Naive B cell (primary cell): Measurements from ENCODE around the gene PTPRD. TPM values are rescaled to one million over a fixed set of nuclear protein-coding genes. Genes with fewer than 3 reads are reported as not detected.

Experiments
- ATAC-seq, 2 donors: fragments of 150-1000 bp; cut with Tn5 transposase; 2 replicates each; pipeline ENCODE4 v1.10.0; 2021; ENCODE audit warnings: low read depth in 2 of 2, mild to moderate bottlenecking in 2 of 2, moderate library complexity in 2 of 2
- DNase-seq: peaks from one replicate; pipeline ENCODE4 v3.0.0; 2022
- H3K27ac Mint-ChIP-seq, 6 donors: one replicate each; pipeline ENCODE4 v1.8.0; 2020 to 2022; ENCODE audit warnings: mild to moderate bottlenecking in 6 of 6, mixed read lengths in 6 of 6, moderate library complexity in 5 of 6, inconsistent platforms in 2 of 6
- H3K27me3 Mint-ChIP-seq, 3 donors: one replicate each; pipeline ENCODE4 v1.8.0; 2021 to 2022; ENCODE audit warnings: mixed read lengths in 3 of 3, mild to moderate bottlenecking in 1 of 3
- H3K36me3 Mint-ChIP-seq, 2 donors: one replicate each; pipeline ENCODE4 v1.8.0; 2020 to 2022; ENCODE audit warnings: mixed read lengths in 2 of 2, inconsistent platforms in 1 of 2, mild to moderate bottlenecking in 1 of 2
- H3K4me1 Mint-ChIP-seq, 3 donors: one replicate each; pipeline ENCODE4 v1.8.0; 2020 to 2022; ENCODE audit warnings: mixed read lengths in 3 of 3, inconsistent platforms in 1 of 3, mild to moderate bottlenecking in 1 of 3, moderate library complexity in 1 of 3
- H3K4me3 Mint-ChIP-seq, 8 donors: one replicate each; pipeline ENCODE4 v1.8.0; 2020 to 2022; ENCODE audit warnings: mild to moderate bottlenecking in 8 of 8, mixed read lengths in 8 of 8, moderate library complexity in 8 of 8, inconsistent platforms in 2 of 8
- H3K9me3 Mint-ChIP-seq, 7 donors: one replicate each; pipeline ENCODE4 v1.8.0; 2020 to 2022; ENCODE audit warnings: mixed read lengths in 7 of 7, mild to moderate bottlenecking in 5 of 7, inconsistent platforms in 2 of 7, moderate library complexity in 1 of 7
- polyA plus RNA-seq, 6 donors: library from polyadenylated mRNA; unstranded; fragments of 300-500 nt; fragmentation: Illumina TruSeq; gene quantifications; one replicate each; pipeline ENCODE4 v1.2.3, GENCODE V29; 2021; ENCODE audit warnings: low read depth in 6 of 6

The PTPRD gene
- polyA plus RNA-seq, 6 donors from 2014 or later: not detected

DNA sequence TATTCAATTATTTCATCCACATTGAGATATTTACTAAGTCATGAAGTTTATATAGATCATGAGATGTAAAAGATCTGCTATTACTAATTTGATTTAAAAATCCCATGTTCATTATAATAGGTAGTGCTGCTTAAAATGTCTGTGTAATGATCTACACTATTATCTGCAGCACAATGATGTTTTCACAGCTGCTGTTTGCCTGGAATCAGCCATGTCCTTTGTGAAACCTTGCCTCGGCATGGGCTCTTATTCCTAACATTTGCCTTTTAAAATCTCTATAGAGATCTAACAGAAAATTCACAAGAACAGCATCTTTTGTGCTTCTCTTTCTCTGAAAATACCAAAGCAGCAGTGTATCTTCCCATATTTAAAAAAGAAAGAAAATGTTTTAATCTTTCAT lies 444.6 kb downstream of the PTPRD start:
- Mint-ChIP-seq H3K27ac (no peak overlapping the region), H3K36me3 (no peaks in the 10 kb centered on the region), H3K4me3 (no peak overlapping the region), H3K9me3 (peaks cover 0 to 6% (median 0%) of the 10 kb centered on the region in 7 donors), H3K4me1 (no peaks in the 10 kb centered on the region), H3K27me3 (no peaks in the 10 kb centered on the region)
- ATAC-seq: no peak
- no peak for DNase-seq

DNA sequence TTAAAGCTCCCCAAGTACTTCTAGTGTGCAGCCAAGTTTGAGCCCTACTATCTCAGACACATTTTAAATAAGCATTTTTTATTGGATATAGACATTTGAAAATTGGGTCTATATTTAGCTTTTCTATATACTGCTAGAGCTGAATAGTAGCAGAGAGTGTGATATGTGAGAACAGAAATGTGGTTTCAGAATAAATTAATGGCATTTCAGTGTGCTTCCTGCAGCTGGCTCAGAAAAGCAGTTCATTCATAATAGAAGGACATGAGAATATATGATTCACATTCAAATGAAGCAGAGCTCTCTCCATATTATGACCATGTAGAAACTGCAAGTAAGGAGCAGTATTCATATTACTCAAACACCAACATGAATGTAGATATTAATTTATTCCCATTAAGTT lies 464.0 kb downstream of the PTPRD start:
- H3K36me3 Mint-ChIP-seq: no peaks in the 10 kb centered on the region
- H3K27ac Mint-ChIP-seq: no peak overlapping the region
- no peaks in the 10 kb centered on the region for H3K27me3 Mint-ChIP-seq
- H3K4me3 Mint-ChIP-seq: no peak overlapping the region
- DNase-seq (no peak), ATAC-seq (no peak)
- H3K9me3 Mint-ChIP-seq: peaks cover 0 to 2% (median 0%) of the 10 kb centered on the region in 7 donors
- no peaks in the 10 kb centered on the region for H3K4me1 Mint-ChIP-seq

GRCh38 chr9:10146517-10147331 lies 466.1 kb downstream of the PTPRD start:
- H3K4me1 Mint-ChIP-seq: no peaks in the 10 kb centered on the region
- no peak for DNase-seq
- H3K36me3 Mint-ChIP-seq: no peaks in the 10 kb centered on the region
- H3K4me3 Mint-ChIP-seq: no peak overlapping the region
- H3K27me3 Mint-ChIP-seq: no peaks in the 10 kb centered on the region
- peaks cover 0 to 1% (median 0%) of the 10 kb centered on the region in 7 donors for H3K9me3 Mint-ChIP-seq
- peak overlapping the region in 1 of 6 donors; percentile 9 for H3K27ac Mint-ChIP-seq
- ATAC-seq: no peak

GRCh38 chr9:10144355-10144754 lies 468.4 kb downstream of the PTPRD start:
- Mint-ChIP-seq H3K36me3 (no peaks in the 10 kb centered on the region), H3K27me3 (no peaks in the 10 kb centered on the region), H3K4me3 (no peak overlapping the region), H3K4me1 (no peaks in the 10 kb centered on the region), H3K27ac (no peak overlapping the region), H3K9me3 (peaks cover 0 to 4% (median 0%) of the 10 kb centered on the region in 7 donors)
- ATAC-seq: no peak
- no peak for DNase-seq

- peaks cover 0 to 14% (median 0%) of the 10 kb centered on the region in 7 donors for H3K9me3 Mint-ChIP-seq
- H3K27ac Mint-ChIP-seq: no peak overlapping the region
- no peaks in the 10 kb centered on the region for H3K4me1 Mint-ChIP-seq
- H3K36me3 Mint-ChIP-seq: no peaks in the 10 kb centered on the region
- H3K27me3 Mint-ChIP-seq: no peaks in the 10 kb centered on the region
- H3K4me3 Mint-ChIP-seq: no peak overlapping the region
- DNase-seq: no peak
- ATAC-seq: no peak
Observed at GRCh38 chr9:10135553-10135952, 477.2 kb downstream of the PTPRD start.

DNA sequence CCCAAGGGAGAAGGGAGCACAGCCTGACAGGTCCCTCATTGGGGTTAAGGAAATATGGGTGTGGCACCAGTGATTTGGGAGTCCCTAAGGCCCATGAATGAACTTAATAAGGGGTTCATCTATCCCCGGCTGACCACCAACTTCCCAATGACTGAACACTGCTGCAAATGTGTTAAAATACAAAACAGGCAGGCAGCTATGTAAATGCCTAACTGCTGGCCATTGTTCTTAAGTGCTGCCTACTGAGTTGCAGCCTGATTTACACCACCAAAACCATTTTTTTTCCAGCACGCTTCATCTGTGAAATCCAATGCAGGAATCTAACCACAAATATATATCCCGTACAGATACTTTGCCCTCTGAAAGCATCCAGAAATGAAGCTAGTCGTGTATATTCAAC lies 478.5 kb downstream of the PTPRD start:
- Mint-ChIP-seq H3K27ac (no peak overlapping the region), H3K4me1 (no peaks in the 10 kb centered on the region), H3K4me3 (no peak overlapping the region), H3K36me3 (no peaks in the 10 kb centered on the region), H3K9me3 (peaks cover 0 to 14% (median 0%) of the 10 kb centered on the region in 7 donors), H3K27me3 (no peaks in the 10 kb centered on the region)
- no peak for ATAC-seq
- no peak for DNase-seq

GRCh38 chr9:10130061-10130675 lies 482.6 kb downstream of the PTPRD start:
- no peaks in the 10 kb centered on the region for H3K27me3 Mint-ChIP-seq

DNA sequence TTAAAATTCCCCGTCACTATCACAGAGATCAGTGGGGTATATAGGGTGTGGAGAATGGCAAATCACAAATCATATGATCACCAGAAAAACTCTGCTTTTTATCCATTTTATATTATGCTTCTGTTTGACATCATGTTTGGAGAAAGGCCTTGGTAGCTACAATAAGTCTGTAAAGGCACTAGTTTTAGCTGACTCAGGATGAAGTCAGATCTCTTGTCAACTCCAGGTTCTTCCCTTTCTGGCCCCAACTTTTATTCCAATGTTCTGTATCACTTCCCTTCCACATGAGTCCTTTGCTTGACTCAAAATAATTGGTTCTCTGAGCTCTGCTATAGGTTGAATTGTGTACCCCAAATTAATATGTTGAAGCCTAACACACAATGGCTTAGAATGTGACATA lies 484.9 kb downstream of the PTPRD start:
- H3K27ac Mint-ChIP-seq: no peak overlapping the region
- no peaks in the 10 kb centered on the region for H3K27me3 Mint-ChIP-seq
- no peaks in the 10 kb centered on the region for H3K4me1 Mint-ChIP-seq
- H3K9me3 Mint-ChIP-seq: no peaks in the 10 kb centered on the region
- ATAC-seq (no peak), DNase-seq (no peak)
- no peak overlapping the region for H3K4me3 Mint-ChIP-seq
- H3K36me3 Mint-ChIP-seq: no peaks in the 10 kb centered on the region

More at GRCh38 chr9:10130061-10130675, 482.6 kb downstream of the PTPRD start:
- Mint-ChIP-seq H3K36me3 (no peaks in the 10 kb centered on the region), H3K9me3 (no peaks in the 10 kb centered on the region), H3K27ac (no peak overlapping the region), H3K4me3 (no peak overlapping the region), H3K4me1 (no peaks in the 10 kb centered on the region)
- no peak for ATAC-seq
- DNase-seq: no peak

DNA sequence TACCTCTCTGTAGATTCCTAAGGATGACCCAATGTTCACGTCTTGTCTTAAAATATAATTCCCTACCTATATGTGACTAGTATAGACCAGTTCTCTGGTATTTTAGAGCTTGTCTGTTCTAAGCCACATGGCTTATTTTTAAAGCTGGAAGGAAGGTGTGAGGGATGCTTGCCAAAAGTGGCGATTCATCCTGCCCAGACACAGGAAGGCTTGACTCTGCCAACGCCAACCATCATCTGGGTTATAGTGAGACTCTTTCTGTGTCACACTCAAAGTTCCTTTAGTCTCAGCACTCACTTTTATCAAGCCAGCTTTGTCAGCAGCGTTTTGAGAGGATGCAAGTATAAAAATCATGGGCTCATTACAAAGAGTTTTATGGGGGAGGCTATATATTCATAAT lies 500.0 kb downstream of the PTPRD start:
- Mint-ChIP-seq H3K4me1 (no peaks in the 10 kb centered on the region), H3K27ac (no peak overlapping the region), H3K4me3 (no peak overlapping the region), H3K27me3 (no peaks in the 10 kb centered on the region), H3K36me3 (no peaks in the 10 kb centered on the region), H3K9me3 (no peaks in the 10 kb centered on the region)
- no peak for DNase-seq
- no peak for ATAC-seq

- no peaks in the 10 kb centered on the region for H3K9me3 Mint-ChIP-seq
- no peak for ATAC-seq
- no peak for DNase-seq
- no peaks in the 10 kb centered on the region for H3K27me3 Mint-ChIP-seq
- H3K4me3 Mint-ChIP-seq: no peak overlapping the region
- no peaks in the 10 kb centered on the region for H3K36me3 Mint-ChIP-seq
- no peak overlapping the region for H3K27ac Mint-ChIP-seq
- H3K4me1 Mint-ChIP-seq: no peaks in the 10 kb centered on the region
Observed at GRCh38 chr9:10112070-10112469, 500.7 kb downstream of the PTPRD start.

DNA sequence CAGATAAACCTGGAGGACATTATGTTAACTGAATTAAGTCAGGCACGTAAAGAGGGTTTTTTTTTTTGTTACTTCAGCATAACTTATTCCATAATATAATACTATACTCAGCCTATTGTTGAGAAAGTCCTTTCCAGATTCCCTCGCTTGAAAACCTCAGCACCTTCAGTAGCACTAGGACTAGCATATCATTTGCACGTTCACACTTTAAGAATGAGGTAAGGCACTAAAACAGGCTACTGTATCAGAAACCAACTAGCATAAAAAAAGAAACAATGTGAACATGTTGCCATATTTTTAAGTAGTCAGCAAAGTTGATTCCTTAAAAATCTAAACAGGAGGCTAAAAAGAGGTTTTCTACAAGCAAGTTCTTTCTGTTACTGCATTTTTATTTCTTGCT lies 504.0 kb downstream of the PTPRD start:
- Mint-ChIP-seq H3K9me3 (peaks cover 0 to 3% (median 0%) of the 10 kb centered on the region in 7 donors), H3K36me3 (no peaks in the 10 kb centered on the region), H3K4me3 (no peak overlapping the region), H3K27ac (no peak overlapping the region), H3K27me3 (no peaks in the 10 kb centered on the region), H3K4me1 (no peaks in the 10 kb centered on the region)
- DNase-seq: no peak
- ATAC-seq: no peak

DNA sequence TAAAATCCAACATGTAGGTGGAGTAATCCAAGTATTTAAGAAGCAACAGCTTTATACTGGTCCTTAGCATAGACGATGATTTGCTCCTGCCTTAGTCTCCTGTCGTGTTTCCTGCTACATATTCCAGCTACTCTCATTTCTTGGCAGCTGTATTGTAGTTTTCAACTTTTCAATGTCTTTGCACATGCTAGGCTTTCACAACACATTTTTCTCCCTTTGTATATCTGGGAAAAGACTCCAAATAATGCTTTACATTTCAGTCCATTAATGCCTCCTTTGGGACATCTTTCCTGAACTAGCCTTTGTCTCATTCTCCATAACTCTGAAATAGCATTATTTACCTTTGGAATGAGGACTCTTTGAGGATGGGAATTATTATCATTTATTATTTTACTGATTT lies 508.0 kb downstream of the PTPRD start:
- Mint-ChIP-seq H3K9me3 (peaks cover 0 to 3% (median 0%) of the 10 kb centered on the region in 7 donors), H3K4me1 (no peaks in the 10 kb centered on the region), H3K27me3 (no peaks in the 10 kb centered on the region), H3K27ac (no peak overlapping the region), H3K36me3 (no peaks in the 10 kb centered on the region), H3K4me3 (no peak overlapping the region)
- no peak for ATAC-seq
- no peak for DNase-seq

DNA sequence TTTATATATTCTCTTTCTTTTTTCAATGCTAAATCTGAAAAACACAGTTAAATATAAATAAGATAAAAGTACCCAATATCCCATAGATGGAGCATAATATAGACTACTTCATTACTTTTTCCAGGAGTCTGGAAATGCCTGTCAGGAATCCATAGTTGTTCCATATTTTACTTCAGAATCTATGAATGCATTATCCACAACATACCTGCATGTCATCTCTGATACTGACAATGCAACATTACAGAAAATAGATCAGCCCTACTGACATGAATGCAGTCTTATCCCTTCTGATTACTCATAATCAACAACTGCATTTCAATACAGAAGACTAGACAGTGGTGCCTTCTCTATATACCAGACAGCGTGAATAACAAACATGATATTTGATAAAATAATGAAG lies 517.6 kb downstream of the PTPRD start:
- H3K9me3 Mint-ChIP-seq: peaks cover 0 to 6% (median 0%) of the 10 kb centered on the region in 7 donors
- no peaks in the 10 kb centered on the region for H3K27me3 Mint-ChIP-seq
- H3K4me3 Mint-ChIP-seq: no peak overlapping the region
- ATAC-seq (no peak), DNase-seq (no peak)
- H3K4me1 Mint-ChIP-seq: no peaks in the 10 kb centered on the region
- H3K27ac Mint-ChIP-seq: no peak overlapping the region
- H3K36me3 Mint-ChIP-seq: no peaks in the 10 kb centered on the region

DNA sequence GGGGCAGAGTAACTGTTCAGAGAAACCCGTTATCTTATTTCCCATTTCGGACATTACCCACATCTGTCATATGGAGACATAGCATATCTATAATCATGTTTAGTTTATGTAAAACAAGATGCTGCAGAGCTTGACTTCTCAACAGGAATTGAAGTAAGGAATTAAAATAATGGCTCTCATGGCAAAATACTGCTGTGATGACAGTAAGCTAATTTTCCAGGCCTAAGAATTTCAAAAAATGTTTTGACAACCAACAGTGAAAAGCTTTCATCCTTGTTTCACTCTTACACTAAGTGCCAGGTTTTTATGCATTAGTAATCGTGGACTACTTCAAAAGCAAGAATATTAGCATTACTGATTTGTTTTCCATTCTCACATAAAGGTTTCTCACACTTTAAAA lies 518.2 kb downstream of the PTPRD start:
- H3K27ac Mint-ChIP-seq: no peak overlapping the region
- H3K36me3 Mint-ChIP-seq: no peaks in the 10 kb centered on the region
- no peak overlapping the region for H3K4me3 Mint-ChIP-seq
- H3K27me3 Mint-ChIP-seq: no peaks in the 10 kb centered on the region
- no peak for ATAC-seq
- no peak for DNase-seq
- H3K4me1 Mint-ChIP-seq: no peaks in the 10 kb centered on the region
- peaks cover 0 to 6% (median 0%) of the 10 kb centered on the region in 7 donors for H3K9me3 Mint-ChIP-seq
